Measurements from ENCODE around the gene RNF182. TPM values are rescaled to one million over a fixed set of nuclear protein-coding genes. Genes with fewer than 3 reads are reported as not detected.

RNF182 gene
- total RNA-seq, 3 donors from 2014 or later = 0.66 to 1.5 (median 0.80) TPM

DNA sequence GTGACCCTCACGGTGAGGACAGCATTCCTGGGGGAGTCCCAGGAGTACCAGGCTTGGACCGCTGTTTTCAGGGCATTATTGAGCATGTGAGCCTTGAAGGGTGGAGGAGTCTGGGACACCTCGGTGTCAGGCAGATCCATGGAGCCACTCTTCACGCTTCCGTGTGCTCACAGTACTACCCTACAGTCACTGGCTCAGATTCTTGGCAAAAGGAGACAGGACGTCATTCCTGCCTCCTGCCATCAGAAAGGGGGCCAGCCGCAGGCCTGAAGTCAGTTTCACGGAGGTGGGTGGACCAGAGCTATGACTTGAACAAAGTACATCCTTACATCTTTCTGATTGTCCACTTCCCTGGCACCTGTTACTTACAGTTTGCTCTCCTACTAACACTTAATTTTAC lies 103.9 kb downstream of the RNF182 start:
- H3K4me1 ChIP-seq = no peaks in the 10 kb centered on the region
- no peak for DNase-seq (ENCODE audit: low spot score in 2 of 2)
- intact Hi-C loops (cut with DNase I; ENCODE audit: low total_unique reads) = no loop called here
- no peaks in the 10 kb centered on the region for H3K36me3 ChIP-seq
- no peak overlapping the region for H3K27ac ChIP-seq
- H3K27me3 ChIP-seq = no peaks in the 10 kb centered on the region
- no peaks in the 10 kb centered on the region for H3K9me3 ChIP-seq
- TF ChIP-seq POLR2AphosphoS5 (IDR thresholded peaks at IDR 0.05) = no peak
- TF ChIP-seq, protein P1, sequence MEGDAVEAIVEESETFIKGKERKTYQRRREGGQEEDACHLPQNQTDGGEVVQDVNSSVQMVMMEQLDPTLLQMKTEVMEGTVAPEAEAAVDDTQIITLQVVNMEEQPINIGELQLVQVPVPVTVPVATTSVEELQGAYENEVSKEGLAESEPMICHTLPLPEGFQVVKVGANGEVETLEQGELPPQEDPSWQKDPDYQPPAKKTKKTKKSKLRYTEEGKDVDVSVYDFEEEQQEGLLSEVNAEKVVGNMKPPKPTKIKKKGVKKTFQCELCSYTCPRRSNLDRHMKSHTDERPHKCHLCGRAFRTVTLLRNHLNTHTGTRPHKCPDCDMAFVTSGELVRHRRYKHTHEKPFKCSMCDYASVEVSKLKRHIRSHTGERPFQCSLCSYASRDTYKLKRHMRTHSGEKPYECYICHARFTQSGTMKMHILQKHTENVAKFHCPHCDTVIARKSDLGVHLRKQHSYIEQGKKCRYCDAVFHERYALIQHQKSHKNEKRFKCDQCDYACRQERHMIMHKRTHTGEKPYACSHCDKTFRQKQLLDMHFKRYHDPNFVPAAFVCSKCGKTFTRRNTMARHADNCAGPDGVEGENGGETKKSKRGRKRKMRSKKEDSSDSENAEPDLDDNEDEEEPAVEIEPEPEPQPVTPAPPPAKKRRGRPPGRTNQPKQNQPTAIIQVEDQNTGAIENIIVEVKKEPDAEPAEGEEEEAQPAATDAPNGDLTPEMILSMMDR (IDR thresholded peaks at IDR 0.05) = no peak
- no peak for TF ChIP-seq POLR2A (IDR thresholded peaks at IDR 0.05)
- no peak overlapping the region for H3K4me3 ChIP-seq

DNA sequence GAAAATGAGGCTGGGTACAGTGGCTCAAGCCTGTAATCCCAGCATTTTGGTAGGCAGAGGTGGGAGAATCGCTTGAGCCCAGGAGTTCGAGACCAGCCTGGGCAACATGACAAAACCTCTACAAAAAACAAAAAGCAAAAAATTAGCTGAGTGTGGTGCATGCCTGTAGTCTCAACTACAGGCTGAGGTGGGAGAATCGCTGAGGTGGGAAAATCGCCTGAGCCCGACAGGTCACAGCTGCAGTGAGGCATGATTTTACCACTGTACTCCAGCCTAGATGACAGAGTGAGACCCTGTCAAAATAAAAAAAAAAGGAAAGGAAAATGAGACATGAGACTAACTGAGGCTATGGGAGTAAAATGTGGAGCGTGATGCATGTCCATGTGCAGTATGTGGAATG lies 104.9 kb downstream of the RNF182 start:
- no peaks in the 10 kb centered on the region for H3K36me3 ChIP-seq
- intact Hi-C loops (cut with DNase I; ENCODE audit: low total_unique reads) = no loop called here
- TF ChIP-seq POLR2AphosphoS5 (IDR thresholded peaks at IDR 0.05) (no peak), POLR2A (IDR thresholded peaks at IDR 0.05) (no peak)
- TF ChIP-seq, protein P1 (IDR thresholded peaks at IDR 0.05) = no peak
- no peaks in the 10 kb centered on the region for H3K4me1 ChIP-seq
- H3K27ac ChIP-seq = no peak overlapping the region
- H3K27me3 ChIP-seq = no peaks in the 10 kb centered on the region
- no peak overlapping the region for H3K4me3 ChIP-seq
- no peaks in the 10 kb centered on the region for H3K9me3 ChIP-seq
- no peak for DNase-seq (ENCODE audit: low spot score in 2 of 2)

Other genes starting within 250 kb of the RNF182 start
- 10 to 100 TPM; 43.9 to 51.5 (median 48.0) TPM for gene RANBP9, start 213.1 kb upstream of the RNF182 start, total RNA-seq
- 10 to 100 TPM; 12.8 to 14.9 (median 14.1) TPM for gene MCUR1, start 110.4 kb upstream of the RNF182 start, total RNA-seq
- gene CD83, start 192.8 kb downstream of the RNF182 start, total RNA-seq = 10 to 100 TPM in 1 of 3 donors, 1 to 10 TPM in 2; 2.9 to 18.4 (median 4.0) TPM